ACC112 (cell line): ENCODE data around the gene KNCN.

Experiments used
- H2AFZ ChIP-seq: fragments of 200-600 bp; sonication (generic); one replicate; pipeline ENCODE4 v1.6.0; 2017; ENCODE audit warnings: antibody characterized with exemption, low read length; ENCODE audit not compliant: unreplicated experiment
- H3K27ac ChIP-seq: fragments of 200-600 bp; sonication (generic); 2 replicates; pipeline ENCODE4 v1.5.1; 2014; ENCODE audit warnings: low read depth, mild to moderate bottlenecking, antibody characterized with exemption, low read length, moderate library complexity
- H3K27me3 ChIP-seq: fragments of 200-600 bp; sonication (generic); 2 replicates; pipeline ENCODE4 v1.6.1; 2014; ENCODE audit warnings: mild to moderate bottlenecking, antibody characterized with exemption, low read length, moderate library complexity, mixed read lengths; ENCODE audit not compliant: insufficient read depth
- H3K36me3 ChIP-seq: fragments of 200-600 bp; sonication (generic); 2 replicates; pipeline ENCODE4 v1.6.1; 2016; ENCODE audit warnings: mild to moderate bottlenecking, antibody characterized with exemption, low read length, moderate library complexity, mixed read lengths; ENCODE audit not compliant: insufficient read depth
- H3K4me1 ChIP-seq: fragments of 200-600 bp; sonication (generic); one replicate; pipeline ENCODE4 v1.6.1; 2016; ENCODE audit warnings: low read length, mixed read lengths; ENCODE audit not compliant: insufficient read depth, unreplicated experiment, control insufficient read depth
- H3K4me3 ChIP-seq: fragments of 200-600 bp; sonication (generic); 2 replicates; pipeline ENCODE4 v1.5.1; 2014; ENCODE audit warnings: mild to moderate bottlenecking, low read depth, low read length
- H3K79me2 ChIP-seq: fragments of 200-600 bp; sonication (generic); one replicate; pipeline ENCODE4 v1.6.0; 2016; ENCODE audit warnings: low read length; ENCODE audit not compliant: control insufficient read depth, unreplicated experiment, insufficient read depth

The KNCN gene

GRCh38 chr1:46551597-46552095 lies at the start of gene KNCN:
TSS of gene KNCN (minus strand) at chr1:46551647. CDS start at chr1:46551215, 432 bp downstream.
- Histone ChIP-seq H3K27ac (no peak within 1 kb of the TSS), H3K79me2 (no peaks in the 10 kb centered on the region), H3K4me1 (peaks cover 5% of the 10 kb centered on the region), H3K27me3 (no peaks in the 10 kb centered on the region), H3K4me3 (no peak within 1 kb of the TSS), H3K36me3 (no peaks in the 10 kb centered on the region), H2AFZ (no peak within 1 kb of the TSS)

DNA sequence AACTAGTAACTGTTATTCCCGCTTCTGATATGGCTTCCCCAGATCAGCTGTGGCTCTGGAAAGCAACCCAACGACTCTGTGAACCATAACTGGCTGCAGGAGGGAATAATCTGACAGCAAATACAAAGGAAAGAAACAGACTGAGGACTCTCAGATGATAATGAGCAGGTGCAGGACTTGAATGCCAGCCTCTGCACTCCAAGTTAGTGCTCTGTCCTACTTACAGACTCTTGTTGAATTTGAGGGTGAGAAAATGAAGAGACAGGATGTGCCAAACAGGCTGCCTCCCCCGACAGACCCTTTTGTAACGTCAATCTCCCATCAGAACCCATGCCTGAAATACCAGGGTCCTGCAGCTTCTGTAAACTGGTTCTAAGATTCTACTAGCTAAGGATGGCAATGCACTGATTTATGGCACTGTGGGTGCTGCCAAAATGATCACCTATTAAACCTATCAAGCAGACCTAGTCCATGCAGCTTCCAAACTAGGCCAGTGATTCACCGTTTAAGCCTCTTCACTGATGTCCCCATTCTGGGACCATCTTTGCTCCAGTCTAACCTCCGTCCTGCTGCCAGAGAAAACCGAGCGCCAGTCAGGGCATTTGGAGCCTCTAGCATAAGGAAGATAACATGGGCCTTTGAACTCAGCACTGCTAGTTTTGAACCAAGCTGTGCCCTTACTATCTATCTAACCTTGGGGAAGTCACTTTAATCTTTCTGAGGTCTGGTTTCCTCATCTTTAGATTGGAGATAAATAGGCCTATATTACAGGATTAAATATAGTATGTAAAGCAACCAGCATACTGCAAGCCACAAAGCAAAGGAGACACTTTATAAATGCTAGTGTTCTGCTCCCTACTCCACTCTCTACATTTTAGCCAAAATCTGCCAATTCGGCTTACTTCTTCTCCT lies 47.9 kb upstream of the KNCN start:
- H2AFZ ChIP-seq = no peak overlapping the region
- H3K4me1 ChIP-seq = peaks cover 6% of the 10 kb centered on the region
- H3K27me3 ChIP-seq = no peaks in the 10 kb centered on the region
- no peaks in the 10 kb centered on the region for H3K36me3 ChIP-seq
- no peaks in the 10 kb centered on the region for H3K79me2 ChIP-seq
- H3K27ac ChIP-seq = no peak overlapping the region
- H3K4me3 ChIP-seq = no peak overlapping the region

- no peak overlapping the region for H3K27ac ChIP-seq
- no peaks in the 10 kb centered on the region for H3K4me1 ChIP-seq
- H2AFZ ChIP-seq = no peak overlapping the region
- H3K4me3 ChIP-seq = no peak overlapping the region
- peaks cover 9% of the 10 kb centered on the region; the same call in 1 of the 2 replicates for H3K36me3 ChIP-seq
- no peaks in the 10 kb centered on the region for H3K79me2 ChIP-seq
- H3K27me3 ChIP-seq = no peaks in the 10 kb centered on the region
Measured at GRCh38 chr1:46596846-46597245, 45.4 kb upstream of the KNCN start.

- peaks cover 16% of the 10 kb centered on the region for H3K36me3 ChIP-seq
- H2AFZ ChIP-seq = no peak overlapping the region
- no peaks in the 10 kb centered on the region for H3K79me2 ChIP-seq
- no peaks in the 10 kb centered on the region for H3K4me1 ChIP-seq
- no peaks in the 10 kb centered on the region for H3K27me3 ChIP-seq
- H3K4me3 ChIP-seq = no peak overlapping the region
- no peak overlapping the region for H3K27ac ChIP-seq
Measured at GRCh38 chr1:46596036-46596435, 44.6 kb upstream of the KNCN start.

- H2AFZ ChIP-seq = no peak overlapping the region
- peaks cover 25% of the 10 kb centered on the region for H3K36me3 ChIP-seq
- no peak overlapping the region for H3K27ac ChIP-seq
- no peak overlapping the region for H3K4me3 ChIP-seq
- H3K4me1 ChIP-seq = no peaks in the 10 kb centered on the region
- H3K27me3 ChIP-seq = no peaks in the 10 kb centered on the region
- no peaks in the 10 kb centered on the region for H3K79me2 ChIP-seq
Measured at GRCh38 chr1:46595127-46595526, 43.7 kb upstream of the KNCN start.

DNA sequence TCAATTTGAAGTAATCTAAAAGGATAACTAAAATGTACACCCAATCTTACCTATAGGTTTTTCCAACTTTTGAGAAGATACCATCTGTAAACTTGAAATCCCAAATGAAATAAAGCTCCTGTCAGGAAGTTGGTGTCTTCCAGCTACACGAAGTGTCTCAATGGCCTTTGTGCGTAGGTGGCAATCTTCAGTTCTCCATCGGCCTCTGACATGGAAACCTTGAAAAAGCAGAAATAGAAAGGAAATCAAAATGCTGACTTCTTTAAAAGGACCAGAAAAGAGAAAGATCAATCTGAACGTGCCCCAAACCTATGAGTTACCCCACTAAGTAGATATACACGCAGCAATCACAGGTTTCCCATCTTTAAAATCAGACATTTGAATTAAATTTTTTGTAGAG lies 42.6 kb upstream of the KNCN start:
- Histone ChIP-seq H3K4me3 (no peak overlapping the region), H3K27ac (no peak overlapping the region), H3K79me2 (no peaks in the 10 kb centered on the region), H2AFZ (no peak overlapping the region), H3K4me1 (no peaks in the 10 kb centered on the region), H3K36me3 (peaks cover 35% of the 10 kb centered on the region), H3K27me3 (no peaks in the 10 kb centered on the region)

GRCh38 chr1:46592823-46593222 lies 41.4 kb upstream of the KNCN start:
- Histone ChIP-seq H3K4me1 (no peaks in the 10 kb centered on the region), H3K27me3 (no peaks in the 10 kb centered on the region), H3K4me3 (no peak overlapping the region), H3K27ac (no peak overlapping the region), H3K79me2 (no peaks in the 10 kb centered on the region), H3K36me3 (peaks cover 39% of the 10 kb centered on the region), H2AFZ (no peak overlapping the region)

DNA sequence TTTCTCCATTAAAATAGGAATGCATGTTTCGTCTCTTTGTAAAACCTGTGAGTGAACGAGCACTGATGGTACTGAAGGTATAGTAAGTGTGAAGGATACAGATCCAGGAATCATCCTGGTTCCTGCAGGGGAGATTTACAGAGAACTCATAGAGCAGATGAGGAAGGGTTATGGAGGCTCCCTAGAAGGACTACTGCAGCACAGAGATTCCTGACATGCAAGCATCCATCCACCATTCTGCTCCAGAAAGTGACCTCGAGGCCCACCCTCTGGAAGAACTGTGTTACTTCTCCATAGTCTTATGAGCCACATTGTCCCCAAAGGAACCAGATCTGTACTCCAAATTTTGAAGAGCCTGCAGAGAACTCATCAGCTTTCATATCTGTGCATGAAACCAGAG lies 38.1 kb upstream of the KNCN start:
- Histone ChIP-seq H2AFZ (no peak overlapping the region), H3K36me3 (peaks cover 39% of the 10 kb centered on the region), H3K79me2 (no peaks in the 10 kb centered on the region), H3K4me3 (no peak overlapping the region), H3K27me3 (no peaks in the 10 kb centered on the region), H3K4me1 (no peaks in the 10 kb centered on the region), H3K27ac (no peak overlapping the region)

GRCh38 chr1:46587069-46587468 lies 35.6 kb upstream of the KNCN start:
- H3K4me3 ChIP-seq = no peak overlapping the region
- no peaks in the 10 kb centered on the region for H3K4me1 ChIP-seq
- no peaks in the 10 kb centered on the region for H3K27me3 ChIP-seq
- H3K27ac ChIP-seq = no peak overlapping the region
- no peaks in the 10 kb centered on the region for H3K79me2 ChIP-seq
- peaks cover 31% of the 10 kb centered on the region for H3K36me3 ChIP-seq
- no peak overlapping the region for H2AFZ ChIP-seq

GRCh38 chr1:46585312-46585938 lies 34.0 kb upstream of the KNCN start:
- Histone ChIP-seq H3K4me3 (no peak overlapping the region), H3K4me1 (peaks cover 6% of the 10 kb centered on the region), H3K27ac (no peak overlapping the region), H3K79me2 (no peaks in the 10 kb centered on the region), H3K27me3 (no peaks in the 10 kb centered on the region), H2AFZ (no peak overlapping the region), H3K36me3 (peaks cover 17% of the 10 kb centered on the region)
